Bronchial epithelial cell (primary cell): Measurements from ENCODE around the gene MPC2. TPM values are rescaled to one million over a fixed set of nuclear protein-coding genes. Genes with fewer than 3 reads are reported as not detected.
A peak's percentile ranks its signal among the peaks of the same experiment; 100 is the strongest.
"Not testable (repeated sequence)": the region's sequence is repeated elsewhere in the genome, so short reads cannot be mapped to it uniquely, and the experiment has no call there.

ENCODE experiments used
- DNase-seq: peaks from one replicate; pipeline ENCODE4 v3.0.0-alpha.2; 2010; ENCODE audit warnings: low read depth
- FAIRE-seq: peaks from 2 replicates; lab custom pipeline; 2011; peaks lifted over from hg19 to GRCh38; lab: Jason Lieb, UNC
- H3K27me3 ChIP-seq: 2 replicates; pipeline ENCODE4 v1.5.1; 2011; ENCODE audit warnings: low read length; ENCODE audit not compliant: control insufficient read depth, insufficient read depth
- H3K36me3 ChIP-seq: 2 replicates; pipeline ENCODE4 v1.5.1; 2011; ENCODE audit warnings: low read length; ENCODE audit not compliant: control insufficient read depth, insufficient read depth
- H3K4me3 ChIP-seq: 2 replicates; pipeline ENCODE4 v1.5.1; 2011; ENCODE audit warnings: mild to moderate bottlenecking, low read depth, low read length, control low read depth
- total RNA-seq: library from RNA; depleted of rRNA; stranded (reverse); fragments of >200 nt; gene quantifications from 2 replicates; pipeline ENCODE4 v1.2.1, GENCODE V29; 2014
- TF ChIP-seq, protein P1 (sequence below): IDR thresholded peaks from 2 replicates; pipeline ENCODE4 v1.5.1; 2011; ENCODE audit warnings: mild to moderate bottlenecking, moderate library complexity, low read length, control low read depth, inconsistent platforms; ENCODE audit not compliant: insufficient read depth, severe bottlenecking

Gene MPC2
- total RNA-seq, 1 donor from 2014 or later: 10.8 TPM

DNA sequence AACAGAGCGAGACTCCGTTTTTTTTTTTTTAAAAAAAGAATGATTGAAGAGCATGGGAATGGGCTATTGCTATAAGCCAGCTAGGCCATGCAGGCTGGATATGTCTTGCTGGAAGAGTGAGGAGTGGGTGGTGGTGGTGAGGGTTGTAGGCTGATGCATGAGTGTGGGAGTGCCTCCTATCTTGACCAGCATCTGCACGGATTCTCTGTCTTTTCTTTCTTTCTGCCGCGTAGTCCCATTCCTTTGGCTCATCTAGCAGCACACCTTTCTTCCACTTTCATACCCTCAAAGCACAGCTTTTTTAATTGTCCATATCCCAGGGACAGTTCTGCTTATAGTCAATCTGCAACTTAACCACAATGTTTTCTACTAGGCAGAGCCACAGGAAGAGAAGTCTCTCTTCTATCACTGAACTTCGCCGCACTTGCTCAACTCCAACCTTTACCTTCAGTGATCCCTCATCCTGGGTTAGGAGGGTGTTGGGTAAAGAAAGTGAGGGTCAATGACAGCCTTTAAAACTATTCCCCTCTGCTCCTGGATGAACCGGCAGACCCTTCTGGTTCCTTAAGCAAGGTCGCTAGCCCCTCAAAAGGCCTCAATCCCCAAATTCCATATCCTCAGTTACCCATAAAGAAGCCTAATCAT lies 38.2 kb downstream of the MPC2 start:
- Histone ChIP-seq H3K27me3 (no peaks in the 10 kb centered on the region), H3K4me3 (no peak overlapping the region), H3K36me3 (no peaks in the 10 kb centered on the region)
- FAIRE-seq: peak; percentile 50
- TF ChIP-seq, protein P1, sequence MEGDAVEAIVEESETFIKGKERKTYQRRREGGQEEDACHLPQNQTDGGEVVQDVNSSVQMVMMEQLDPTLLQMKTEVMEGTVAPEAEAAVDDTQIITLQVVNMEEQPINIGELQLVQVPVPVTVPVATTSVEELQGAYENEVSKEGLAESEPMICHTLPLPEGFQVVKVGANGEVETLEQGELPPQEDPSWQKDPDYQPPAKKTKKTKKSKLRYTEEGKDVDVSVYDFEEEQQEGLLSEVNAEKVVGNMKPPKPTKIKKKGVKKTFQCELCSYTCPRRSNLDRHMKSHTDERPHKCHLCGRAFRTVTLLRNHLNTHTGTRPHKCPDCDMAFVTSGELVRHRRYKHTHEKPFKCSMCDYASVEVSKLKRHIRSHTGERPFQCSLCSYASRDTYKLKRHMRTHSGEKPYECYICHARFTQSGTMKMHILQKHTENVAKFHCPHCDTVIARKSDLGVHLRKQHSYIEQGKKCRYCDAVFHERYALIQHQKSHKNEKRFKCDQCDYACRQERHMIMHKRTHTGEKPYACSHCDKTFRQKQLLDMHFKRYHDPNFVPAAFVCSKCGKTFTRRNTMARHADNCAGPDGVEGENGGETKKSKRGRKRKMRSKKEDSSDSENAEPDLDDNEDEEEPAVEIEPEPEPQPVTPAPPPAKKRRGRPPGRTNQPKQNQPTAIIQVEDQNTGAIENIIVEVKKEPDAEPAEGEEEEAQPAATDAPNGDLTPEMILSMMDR: no peak
- DNase-seq: no peak

DNA sequence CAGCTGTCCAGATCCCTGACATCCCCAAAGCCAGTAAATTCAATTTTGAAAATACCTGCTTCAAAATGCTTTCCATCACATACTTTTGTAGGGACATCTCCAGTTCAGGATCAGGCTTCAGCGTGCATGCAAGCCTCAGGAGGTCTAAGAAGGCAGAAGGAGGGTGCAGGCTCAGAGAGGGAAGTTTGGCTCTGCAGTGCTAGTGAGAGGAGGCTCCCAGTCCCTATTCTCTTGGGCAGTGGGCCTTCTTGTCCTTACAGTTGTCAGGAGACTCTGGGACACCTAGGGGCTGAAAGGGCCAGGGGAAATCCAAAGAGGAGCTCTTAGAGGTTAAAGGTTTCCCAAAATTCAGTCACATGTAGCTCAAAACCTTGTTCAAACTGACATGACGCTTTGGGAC lies 43.1 kb downstream of the MPC2 start:
- TF ChIP-seq, protein P1: no peak
- Histone ChIP-seq H3K4me3 (no peak overlapping the region), H3K27me3 (no peaks in the 10 kb centered on the region), H3K36me3 (no peaks in the 10 kb centered on the region)
- no peak for FAIRE-seq
- DNase-seq: no peak

DNA sequence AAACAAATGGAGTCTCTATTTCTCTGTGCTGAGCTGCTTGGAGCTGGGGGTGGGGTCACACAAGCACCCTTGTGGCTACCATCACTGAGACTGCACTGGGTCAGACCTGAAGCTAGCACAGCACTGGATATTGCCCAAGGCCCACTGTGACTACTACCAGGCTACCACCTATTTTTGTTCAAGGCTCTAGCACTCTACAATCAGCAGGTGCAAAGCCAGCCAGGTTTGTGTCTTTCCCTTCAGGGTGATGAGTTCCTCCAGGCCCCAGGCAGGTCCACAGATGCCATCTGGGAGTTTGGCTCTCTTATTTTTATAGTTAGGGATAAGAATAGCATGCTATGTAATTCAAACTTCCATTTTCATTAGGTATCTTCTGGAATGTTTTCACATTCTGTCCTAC lies 46.5 kb downstream of the MPC2 start:
- FAIRE-seq (no peak), DNase-seq (no peak)
- no peaks in the 10 kb centered on the region for H3K36me3 ChIP-seq
- no peak overlapping the region for H3K4me3 ChIP-seq
- H3K27me3 ChIP-seq: no peaks in the 10 kb centered on the region
- TF ChIP-seq, protein P1: no peak

DNA sequence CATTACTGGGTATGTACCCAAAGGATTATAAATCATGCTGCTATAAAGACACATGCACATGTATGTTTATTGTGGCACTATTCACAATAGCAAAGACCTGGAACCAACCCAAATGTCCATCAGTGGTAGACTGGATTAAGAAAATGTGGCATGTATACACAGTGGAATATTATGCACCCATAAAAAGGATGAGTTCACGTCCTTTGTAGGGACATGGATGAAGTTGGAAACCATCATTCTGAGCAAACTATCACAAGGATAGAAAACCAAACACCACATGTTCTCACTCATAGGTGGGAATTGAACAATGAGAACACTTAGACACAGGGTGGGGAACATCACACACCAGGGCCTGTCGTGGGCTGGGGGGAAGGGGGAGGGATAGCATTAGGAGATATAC lies 49.7 kb downstream of the MPC2 start:
- not testable (repeated sequence) for H3K36me3 ChIP-seq, FAIRE-seq, DNase-seq, H3K27me3 ChIP-seq, H3K4me3 ChIP-seq

DNA sequence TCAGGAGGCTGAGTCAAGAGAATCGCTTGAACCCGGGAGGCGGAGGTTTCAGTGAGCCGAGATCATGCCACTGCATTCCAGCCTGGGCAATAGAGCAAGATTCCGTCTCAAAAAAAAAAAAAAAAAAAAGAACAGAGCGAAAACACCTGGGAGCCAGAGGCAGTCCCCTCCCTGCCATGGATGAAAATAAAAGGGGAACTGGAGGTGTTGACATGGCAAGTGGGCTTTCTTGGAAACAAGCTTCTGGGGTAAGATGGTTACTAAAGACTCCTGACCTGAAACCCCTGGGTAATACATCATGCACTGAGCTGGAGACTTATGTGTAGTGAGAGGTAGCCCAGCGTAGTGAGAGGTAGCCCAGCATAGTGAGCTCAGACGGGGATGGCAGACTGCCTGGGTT lies 54.5 kb downstream of the MPC2 start:
- Histone ChIP-seq H3K27me3 (no peaks in the 10 kb centered on the region), H3K36me3 (no peaks in the 10 kb centered on the region), H3K4me3 (no peak overlapping the region)
- DNase-seq (no peak), FAIRE-seq (no peak)
- TF ChIP-seq, protein P1: no peak

DNA sequence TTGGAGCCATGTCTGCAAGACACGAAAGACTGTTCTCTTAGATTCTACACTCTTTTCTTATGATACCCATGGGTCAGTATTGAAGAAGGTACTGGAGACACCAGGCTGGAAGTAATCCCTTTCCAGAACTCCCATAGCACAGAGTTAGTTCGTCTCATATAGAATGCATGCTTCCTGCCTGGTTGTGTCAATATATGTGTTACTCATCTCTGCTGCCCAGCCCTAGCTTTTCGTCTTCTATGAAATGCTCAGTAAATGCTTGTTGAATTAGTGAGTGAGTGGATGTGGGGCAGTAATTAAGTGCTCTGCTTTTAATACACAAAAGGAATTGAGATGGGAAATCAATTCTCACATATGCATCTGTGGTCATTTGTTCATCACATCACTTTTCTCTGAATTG lies 55.1 kb downstream of the MPC2 start:
- Histone ChIP-seq H3K4me3 (no peak overlapping the region), H3K27me3 (no peaks in the 10 kb centered on the region), H3K36me3 (no peaks in the 10 kb centered on the region)
- peak; percentile 64 for FAIRE-seq
- TF ChIP-seq, protein P1: no peak
- peak; percentile 77 for DNase-seq
